ENCODE results near the gene ACVR1B.
"Not testable (repeated sequence)": the region's sequence is repeated elsewhere in the genome, so short reads cannot be mapped to it uniquely, and the experiment has no call there.

The ACVR1B gene

DNA sequence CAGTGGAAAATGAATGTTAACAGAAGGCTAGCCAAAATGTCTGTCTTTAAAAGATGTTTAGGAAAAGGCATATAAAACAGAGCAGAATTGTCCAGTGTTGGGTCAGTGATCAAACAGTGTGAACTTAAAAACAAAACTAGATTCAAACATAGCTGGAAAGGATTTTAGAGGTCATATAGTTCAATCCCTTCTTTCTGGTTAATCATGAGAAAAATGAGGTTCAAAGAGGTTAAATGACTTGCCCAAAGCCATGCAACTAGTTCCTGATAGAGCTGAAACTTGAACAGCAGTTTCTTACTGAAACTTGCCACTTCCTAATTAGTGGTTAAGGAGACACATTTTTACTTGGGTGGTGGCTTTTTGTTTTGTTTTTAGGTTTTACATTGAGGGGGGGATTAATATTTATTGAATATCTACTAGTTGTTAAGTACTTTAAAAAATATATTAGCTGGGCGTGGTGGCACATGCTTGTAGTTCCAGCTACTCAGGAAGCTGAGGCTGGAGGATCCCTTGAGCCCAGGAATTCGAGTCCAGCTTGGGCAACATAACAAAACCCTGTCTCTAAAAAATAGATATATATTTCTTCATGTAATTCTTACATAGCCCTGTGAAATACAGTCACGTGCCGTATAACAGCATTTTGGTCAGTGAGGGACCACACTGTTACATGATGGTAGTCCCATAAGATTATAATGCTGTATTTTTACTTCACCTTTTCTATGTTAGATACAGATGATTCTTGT lies 20.4 kb downstream of the ACVR1B start:
- DNase-seq, result no peak

DNA sequence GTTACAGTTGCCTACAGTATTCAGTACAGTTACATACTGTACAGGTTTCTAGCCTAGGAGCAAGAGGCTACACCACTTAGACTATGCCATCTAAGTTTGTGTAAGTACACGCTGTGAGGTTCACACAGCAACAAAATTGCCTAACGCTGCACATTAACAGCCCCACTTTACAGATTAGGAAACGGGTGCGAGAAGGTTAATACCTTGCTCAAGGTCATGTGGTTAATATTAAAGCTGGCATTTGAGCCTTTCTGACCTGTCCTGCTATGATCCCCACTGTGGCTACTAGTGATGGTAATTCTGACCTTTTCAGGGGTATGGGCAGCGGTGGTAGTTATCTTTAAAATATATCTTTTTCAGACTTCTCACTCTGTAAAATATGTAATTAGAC lies 20.9 kb downstream of the ACVR1B start:
- no peak for DNase-seq

DNA sequence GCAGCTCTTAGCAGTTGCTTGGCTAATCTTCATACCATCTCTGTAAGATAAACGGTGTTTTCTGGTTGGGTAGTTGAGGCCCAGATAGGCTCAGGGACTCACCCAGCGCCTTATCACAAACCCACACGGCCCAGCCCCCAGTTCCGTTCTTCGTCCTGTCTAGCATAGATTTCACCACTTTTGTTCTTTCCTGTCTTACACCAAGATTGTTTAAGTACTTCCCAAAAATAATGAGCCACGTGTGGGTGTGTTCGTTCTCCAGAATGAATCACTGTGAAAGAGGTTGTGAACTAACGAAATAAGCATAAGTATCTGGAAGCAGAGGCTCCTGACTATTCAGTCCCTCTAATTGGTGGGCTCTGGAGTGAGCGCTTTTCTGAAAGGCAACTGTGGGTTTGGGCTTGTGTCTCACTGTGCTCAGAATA lies 21.4 kb downstream of the ACVR1B start:
- DNase-seq, result peak; percentile 78

DNA sequence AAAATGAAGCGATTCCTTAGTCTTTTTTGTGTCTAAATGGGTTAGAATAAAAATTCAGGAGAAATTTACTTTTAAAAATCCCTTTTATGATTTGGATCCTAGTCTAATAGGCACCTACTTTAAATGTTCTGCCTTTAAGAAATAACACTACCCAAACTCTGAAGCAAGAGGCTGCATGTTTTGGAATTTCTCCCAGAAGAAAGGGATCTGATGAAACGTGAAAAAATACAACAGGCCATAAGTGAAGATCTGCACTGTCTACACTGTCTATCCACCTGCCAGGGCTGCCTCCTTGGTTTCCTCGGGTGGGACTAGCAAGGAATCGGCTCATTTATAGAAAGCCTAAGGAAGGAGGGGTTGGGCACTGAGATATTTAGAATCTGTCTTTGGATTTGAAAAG lies 22.1 kb downstream of the ACVR1B start:
- no peak for DNase-seq

DNA sequence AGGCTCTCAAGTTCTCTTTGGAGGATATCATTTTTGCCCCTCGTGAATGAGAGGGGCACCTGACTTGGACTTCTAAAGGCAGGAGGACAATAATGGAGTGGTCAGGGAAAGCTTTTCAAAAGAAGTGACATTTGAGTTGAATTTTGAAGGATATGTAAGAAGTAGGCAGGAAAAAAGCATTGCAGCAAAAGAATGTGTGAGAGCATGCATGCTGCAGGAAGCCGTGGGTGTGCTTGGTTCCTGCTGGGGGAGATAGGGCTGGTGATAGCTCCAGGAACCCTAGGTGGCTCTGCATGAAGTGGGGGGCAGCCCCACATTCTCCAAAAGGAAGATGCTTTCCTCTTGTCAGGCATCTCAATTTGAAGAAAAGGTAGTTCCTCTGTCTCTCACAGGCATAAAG lies 23.1 kb downstream of the ACVR1B start:
- DNase-seq, result peak; percentile 27

DNA sequence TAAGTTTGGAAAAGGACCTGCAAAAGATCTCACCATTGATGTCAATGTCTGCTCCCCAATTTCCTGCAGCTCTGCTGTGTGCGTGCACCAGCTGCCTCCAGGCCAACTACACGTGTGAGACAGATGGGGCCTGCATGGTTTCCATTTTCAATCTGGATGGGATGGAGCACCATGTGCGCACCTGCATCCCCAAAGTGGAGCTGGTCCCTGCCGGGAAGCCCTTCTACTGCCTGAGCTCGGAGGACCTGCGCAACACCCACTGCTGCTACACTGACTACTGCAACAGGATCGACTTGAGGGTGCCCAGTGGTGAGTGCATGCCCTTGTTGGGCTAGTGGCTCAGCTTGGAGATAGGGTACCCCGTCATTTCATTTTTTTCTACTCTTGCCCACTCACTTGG lies 23.7 kb downstream of the ACVR1B start:
- no peak for DNase-seq

DNA sequence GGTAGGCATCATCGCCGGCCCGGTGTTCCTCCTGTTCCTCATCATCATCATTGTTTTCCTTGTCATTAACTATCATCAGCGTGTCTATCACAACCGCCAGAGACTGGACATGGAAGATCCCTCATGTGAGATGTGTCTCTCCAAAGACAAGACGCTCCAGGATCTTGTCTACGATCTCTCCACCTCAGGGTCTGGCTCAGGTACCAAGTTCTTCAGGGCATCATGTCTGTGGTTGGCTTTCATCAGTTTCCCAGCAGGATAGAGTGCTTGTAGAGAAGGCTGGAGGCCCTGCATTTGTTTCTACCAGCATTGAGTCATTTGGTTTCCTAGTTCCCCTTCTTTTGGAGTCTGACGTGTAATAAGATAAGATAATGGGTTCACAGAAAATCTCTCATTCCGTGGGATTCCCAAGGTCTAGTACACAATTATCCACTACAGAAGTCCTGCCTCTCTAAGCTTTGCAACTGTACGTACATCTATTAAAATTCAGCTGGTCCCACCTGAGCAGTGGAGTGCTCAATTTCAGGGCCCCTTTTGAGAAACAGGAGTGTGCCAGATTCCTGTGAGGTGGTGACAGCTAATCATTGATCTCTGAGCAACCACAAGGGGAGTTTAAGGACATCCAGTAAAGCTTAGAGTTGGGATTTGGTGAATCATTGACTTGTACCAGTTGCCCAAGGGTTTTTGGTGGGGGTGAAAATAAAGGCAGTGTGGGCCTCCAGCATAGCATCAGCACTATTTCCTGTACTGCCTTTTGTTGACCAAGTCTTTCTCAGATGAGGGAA lies 25.1 kb downstream of the ACVR1B start:
- DNase-seq, result no peak

DNA sequence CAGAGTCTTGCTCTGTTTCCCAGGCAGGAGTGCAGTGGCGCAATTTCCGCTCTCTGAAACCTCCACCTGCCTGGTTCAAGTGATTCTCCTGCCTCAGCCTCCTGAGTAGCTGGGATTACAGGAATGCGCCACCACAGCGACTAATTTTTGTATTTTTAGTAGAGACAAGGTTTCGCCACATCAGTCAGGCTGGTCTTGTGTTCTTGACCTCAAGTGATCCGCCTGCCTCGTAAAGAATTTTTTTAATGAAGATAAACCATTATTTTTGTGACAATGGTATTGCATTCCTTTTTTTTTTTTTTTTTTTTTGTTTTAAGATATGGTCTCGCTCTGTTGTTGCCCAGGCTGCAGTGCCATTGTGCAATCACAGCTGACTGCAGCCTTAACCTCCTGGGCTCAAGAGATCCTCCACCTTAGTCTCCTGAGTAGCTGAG lies 25.8 kb downstream of the ACVR1B start:
- no peak for DNase-seq

DNA sequence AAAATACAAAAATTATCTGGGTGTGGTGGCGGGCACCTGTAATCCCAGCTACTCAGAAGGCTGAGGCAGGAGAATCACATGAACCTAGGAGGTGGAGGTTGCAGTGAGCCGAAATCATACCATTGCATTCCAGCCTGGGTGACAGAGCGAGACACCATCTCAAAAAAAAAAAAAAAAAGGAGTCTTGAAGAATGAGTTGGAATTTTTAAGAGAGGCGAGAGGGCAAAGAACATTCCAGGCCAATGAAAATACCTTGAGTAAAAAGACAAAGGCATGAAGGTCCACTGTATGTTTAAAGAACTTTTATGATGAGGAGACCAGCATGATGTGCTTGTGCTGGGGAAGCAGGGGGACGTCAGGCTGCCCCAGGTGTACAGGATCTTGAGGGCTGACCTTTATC lies 27.8 kb downstream of the ACVR1B start:
- not testable (repeated sequence) for DNase-seq

DNA sequence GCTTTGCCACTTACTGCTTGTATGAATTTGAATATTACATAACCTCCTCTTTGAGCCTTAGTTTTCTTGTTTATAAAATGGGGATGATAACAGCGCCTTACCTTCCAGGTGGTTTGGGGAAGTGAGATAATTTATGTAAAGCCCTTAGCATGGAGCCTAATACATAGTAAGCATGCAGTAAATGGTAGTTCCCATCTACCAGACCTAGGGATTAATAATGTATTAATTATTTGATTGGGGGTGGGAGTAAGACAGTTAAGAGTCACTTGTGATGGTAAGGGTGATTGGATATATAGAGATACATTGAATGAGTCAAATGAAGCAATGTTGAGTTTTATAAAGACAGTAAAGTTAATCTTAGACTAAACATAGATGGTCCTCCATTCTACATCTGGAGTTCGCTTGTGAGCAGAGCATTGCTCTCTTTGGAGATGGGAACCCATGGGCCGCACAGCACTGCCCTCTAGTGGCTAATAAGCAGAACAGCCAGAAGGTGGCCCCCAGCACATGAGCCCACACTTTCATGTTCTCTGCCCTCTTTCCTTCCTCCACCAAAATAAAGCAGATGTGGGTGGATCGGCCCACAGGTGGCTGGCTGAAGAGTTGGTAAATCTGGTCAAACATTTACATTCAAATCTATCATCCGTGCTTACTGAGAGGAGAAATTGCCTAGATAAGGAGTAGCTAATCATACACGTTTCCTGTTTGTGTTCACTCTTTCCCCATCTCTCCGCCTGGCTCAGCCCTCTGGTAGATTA lies 28.7 kb downstream of the ACVR1B start:
- DNase-seq, result peak; percentile 74

DNA sequence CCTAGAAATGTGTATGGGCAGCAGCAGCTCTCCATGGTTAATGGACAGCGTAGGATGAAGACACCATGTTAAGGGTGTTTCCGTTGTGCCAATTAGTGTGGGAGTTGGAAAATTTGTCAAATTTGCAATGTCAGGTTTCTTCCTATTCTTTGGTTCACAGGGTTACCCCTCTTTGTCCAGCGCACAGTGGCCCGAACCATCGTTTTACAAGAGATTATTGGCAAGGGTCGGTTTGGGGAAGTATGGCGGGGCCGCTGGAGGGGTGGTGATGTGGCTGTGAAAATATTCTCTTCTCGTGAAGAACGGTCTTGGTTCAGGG lies 29.3 kb downstream of the ACVR1B start:
- DNase-seq, result no peak

DNA sequence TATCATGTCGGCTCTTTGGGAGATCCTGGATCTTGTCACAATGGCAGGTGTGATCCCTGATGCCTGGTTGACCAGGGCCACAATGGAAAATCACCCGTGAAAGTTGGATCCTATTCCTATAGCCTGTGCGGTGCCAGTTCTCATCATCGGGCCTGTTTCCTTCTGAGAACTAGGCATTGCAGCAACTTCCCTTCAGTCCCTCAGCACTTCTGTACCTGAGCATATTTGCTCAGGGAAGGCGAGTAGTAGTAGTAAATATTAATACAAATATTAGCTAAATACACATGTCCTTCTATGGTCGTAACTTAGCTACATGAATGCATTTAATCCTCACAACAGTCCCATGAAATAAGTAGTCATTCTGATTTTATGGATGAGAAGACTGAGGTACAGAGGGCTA lies 33.2 kb downstream of the ACVR1B start:
- DNase-seq, result no peak

DNA sequence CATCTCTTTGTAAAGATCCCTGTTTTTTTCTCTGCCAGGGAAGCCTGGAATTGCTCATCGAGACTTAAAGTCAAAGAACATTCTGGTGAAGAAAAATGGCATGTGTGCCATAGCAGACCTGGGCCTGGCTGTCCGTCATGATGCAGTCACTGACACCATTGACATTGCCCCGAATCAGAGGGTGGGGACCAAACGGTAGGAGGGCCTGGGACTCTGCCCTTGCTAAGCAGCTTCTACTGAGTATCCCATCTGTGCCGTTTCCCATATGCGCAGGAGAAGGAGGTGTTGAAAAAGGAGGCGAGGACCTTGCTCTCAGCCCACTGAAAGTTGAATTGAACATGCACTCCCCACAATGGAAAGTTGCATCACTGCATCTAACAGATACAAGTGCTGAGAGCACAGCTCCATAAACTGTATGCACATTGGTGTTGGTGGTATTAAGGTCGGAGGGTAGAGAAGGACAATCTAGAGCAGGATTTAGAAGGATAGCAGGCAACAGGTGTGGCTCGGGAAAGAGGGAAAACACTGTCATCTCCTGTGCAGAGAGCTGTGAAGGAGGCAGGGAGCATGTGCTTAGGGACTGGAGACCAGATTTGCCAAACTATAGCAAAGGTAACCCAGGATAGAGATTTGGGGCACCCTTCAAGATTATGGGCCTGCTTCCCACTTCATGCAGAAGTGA lies 33.8 kb downstream of the ACVR1B start:
- no peak for DNase-seq

DNA sequence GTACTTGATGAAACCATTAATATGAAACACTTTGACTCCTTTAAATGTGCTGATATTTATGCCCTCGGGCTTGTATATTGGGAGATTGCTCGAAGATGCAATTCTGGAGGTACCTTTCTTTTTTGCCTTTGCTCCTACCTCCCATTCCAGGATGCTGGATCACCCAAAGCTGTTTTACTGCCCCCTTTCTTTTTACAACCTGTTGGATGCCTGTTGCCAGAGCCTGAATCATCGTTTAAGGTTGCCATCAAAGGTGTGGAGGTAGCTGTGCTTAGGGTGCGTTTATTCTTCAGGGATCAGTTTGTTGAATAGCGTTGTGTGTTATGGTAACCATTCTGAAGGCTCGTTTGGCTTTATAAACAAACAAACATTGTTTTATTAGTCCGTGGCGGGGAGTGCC lies 35.3 kb downstream of the ACVR1B start:
- no peak for DNase-seq

DNA sequence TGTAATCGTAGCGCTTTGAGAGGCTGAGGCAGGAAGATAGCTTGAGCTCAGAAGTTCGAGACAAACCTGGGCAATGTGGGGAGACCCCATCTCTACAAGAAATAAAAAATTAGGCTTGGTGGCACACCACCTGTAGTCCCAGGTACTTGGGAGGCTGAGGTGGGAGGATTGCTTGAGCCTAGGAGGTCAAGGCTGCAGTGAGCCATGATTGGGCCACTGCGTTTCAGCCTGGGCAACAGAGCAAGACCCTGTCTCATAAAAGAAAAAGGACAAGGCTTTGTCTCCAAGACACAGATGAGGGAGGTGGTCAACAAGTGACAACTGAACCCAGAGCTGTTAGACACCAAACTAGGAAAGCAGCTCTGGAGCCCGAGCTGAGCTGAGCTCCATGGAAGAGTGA lies 40.7 kb downstream of the ACVR1B start:
- DNase-seq, result no peak

DNA sequence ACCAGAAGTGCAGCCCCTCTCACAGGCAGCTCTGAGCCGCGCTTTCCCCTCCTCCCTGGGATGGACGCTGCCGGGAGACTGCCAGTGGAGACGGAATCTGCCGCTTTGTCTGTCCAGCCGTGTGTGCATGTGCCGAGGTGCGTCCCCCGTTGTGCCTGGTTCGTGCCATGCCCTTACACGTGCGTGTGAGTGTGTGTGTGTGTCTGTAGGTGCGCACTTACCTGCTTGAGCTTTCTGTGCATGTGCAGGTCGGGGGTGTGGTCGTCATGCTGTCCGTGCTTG lies 43.0 kb downstream of the ACVR1B start:
- DNase-seq, result no peak

DNA sequence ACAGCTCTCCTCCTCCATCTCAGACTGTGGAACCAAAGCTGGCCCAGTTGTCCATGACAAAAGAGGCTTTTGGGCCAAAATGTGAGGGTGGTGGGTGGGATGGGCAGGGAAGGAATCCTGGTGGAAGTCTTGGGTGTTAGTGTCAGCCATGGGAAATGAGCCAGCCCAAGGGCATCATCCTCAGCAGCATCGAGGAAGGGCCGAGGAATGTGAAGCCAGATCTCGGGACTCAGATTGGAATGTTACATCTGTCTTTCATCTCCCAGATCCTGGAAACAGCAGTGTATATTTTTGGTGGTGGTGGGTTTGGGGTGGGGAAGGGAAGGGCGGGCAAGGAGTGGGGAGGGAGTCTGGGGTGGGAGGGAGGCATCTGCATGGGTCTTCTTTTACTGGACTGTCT lies 43.5 kb downstream of the ACVR1B start:
- no peak for DNase-seq

DNA sequence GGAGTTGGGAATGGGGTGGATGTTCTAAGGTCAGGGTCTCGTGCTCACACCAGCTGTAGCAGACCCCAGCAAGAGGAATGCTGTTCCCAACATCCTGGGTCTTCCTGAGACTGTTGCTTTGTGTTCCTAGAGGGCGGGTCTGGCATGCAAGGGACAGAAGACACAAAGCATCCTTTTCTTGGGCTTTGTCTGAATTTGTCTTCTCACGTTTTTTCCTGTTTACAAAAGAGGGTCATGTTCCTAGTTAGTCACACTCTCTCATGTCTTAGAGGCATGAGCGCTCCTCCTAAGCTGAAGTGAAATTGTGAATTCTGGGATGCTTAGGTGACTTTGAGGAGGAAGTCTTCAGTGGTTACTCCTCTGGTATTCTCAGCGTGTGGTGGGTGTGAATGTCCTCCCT lies 45.6 kb downstream of the ACVR1B start:
- DNase-seq, result no peak

DNA sequence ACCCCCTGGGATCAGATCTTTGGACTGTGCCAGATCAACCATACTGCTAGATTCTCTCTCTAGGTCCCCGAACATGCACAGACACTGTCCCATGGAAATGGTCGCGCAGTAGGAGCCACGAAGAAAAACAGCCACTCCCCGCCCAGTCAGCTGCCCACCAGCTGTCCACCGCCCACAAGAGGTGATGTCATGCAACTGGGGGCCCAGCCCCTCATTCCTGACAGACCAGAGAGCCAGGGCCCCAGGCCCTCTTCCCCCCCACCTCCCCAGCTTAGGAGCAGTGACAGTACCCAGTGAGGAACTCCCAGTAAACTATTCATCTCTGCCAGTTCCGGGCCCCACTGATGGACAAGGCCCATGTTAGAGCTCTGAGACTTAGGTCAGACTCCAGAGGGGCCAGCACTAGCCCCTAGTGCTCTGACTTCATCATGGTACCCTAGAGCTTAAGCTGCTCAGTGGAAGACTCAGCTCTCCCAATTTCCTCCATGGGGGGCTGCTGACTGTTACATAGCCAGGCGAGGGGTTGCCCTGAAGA lies 51.6 kb downstream of the ACVR1B start:
- DNase-seq, result no peak

DNA sequence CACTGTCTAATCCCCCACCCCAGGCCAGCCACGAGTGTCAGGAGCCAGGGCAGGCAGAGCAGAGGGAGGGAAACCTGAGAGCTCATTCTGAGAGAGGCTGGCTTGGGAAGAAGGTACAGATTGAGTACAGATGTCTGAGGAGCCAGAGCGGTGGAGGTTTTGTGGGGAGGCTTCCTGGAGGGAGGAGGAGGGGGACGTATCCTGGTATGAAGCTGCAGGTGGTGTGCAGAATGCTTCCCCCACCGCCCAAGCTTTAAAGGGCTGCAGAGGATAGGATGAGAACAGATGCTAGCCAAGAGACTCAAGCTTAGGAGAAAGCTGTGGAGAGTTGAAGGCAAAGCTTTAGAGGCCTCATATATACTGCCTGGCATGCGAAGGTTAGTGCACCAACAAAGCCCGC lies 52.1 kb downstream of the ACVR1B start:
- DNase-seq, result no peak

DNA sequence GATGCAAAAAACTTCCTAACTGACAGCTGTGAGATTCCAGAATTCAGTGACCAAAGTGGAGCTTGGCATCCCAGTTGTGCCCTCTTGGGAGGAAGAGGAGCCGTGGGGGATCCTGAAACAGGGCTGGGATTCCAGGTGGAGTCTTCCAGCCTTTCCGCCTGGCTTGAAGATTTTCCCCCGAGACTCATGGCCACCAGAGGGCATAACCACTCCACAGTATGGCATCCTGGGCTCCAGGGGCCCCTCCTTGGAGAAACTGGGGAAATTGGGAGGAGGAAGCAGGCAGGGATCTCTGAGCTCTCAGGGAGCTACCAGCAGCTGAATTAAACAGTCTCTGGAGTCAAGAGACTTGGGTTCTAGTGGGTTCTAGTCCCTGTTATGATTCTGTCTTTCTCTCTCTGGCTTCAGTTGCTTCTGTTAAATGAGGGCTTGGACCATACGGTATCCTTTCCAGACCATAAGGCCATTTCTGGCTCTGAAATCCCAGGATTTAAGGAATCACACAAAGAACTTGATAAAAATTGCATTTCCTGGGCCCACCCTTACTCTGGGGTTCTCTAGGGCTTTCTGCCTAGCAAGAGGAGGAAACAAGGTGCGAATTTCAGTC lies 52.6 kb downstream of the ACVR1B start:
- no peak for DNase-seq

DNA sequence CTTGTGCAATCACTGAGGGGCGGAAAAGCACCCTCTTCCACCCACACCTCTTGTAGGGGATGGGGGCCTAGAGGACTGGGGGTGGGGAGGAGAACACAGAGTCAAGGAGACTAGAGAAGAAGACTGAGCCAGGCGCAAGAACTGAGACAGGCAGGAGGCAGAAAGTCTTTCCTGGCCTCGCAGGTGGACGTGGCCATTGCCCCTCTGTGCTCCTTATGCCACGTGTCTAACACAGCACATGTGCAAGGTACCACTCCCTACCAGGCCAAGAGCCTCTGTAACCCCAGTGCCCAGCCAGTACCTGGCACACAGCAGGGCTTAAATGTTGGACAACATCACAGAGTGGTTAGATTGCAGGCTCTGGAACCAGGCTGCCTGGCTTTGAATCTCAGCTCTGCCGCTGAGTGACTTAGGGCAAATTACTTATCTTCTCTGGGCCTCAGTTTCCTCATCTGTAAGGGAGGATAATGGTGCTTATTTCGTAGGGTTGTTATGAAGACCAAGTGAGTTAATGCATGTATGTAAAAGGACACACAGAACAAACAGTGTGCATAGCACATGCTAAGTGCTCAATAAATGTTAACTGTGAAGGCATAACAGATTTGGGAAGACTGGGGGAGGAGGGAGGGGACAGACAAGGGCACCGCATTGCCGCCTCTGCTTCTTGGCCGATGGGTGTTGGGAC lies 53.9 kb downstream of the ACVR1B start:
- DNase-seq, result no peak

Data from activated CD4-positive, alpha-beta T cell treated with anti-CD3 and anti-CD28 coated beads for 48 hours (primary cell).